Sigmoid colon (tissue), 4 donors: ENCODE data around the gene LRRC74B.

Source experiments
- CTCF ChIP-seq, 4 experiments: fragments of 450-650 bp in 3 of 4; fragments of 200-600 bp in 1 of 4; IDR thresholded peaks; one replicate each; pipeline ENCODE4 v1.5.1; 2016 to 2019; ENCODE audit warnings: antibody characterized with exemption in 4 of 4, mild to moderate bottlenecking in 3 of 4, moderate library complexity in 2 of 4
- POLR2AphosphoS5 ChIP-seq, 4 donors: sonication (generic); formaldehyde crosslinking; IDR thresholded peaks; one replicate each; pipeline ENCODE4 v1.6.1; 2017; ENCODE audit warnings: antibody characterized with exemption in 4 of 4

GRCh38 chr22:21009638-21010425 lies 35.9 kb upstream of the LRRC74B start:
- TF ChIP-seq POLR2AphosphoS5 (IDR thresholded peaks at IDR 0.05) (no peak), CTCF (IDR thresholded peaks at IDR 0.05) (no peak)
